Fibroblast of skin of right biceps (primary cell): ENCODE results near the gene AATK.

Experiments used
- DNase-seq: peaks from one replicate; pipeline ENCODE4 v3.0.0-alpha.2; 2013

AATK gene

GRCh38 chr17:81139428-81139827 is 26.6 kb downstream of the AATK start:
- no peak for DNase-seq

GRCh38 chr17:81138500-81138899 is 27.5 kb downstream of the AATK start:
- DNase-seq = no peak

- DNase-seq = no peak
Measured at GRCh38 chr17:81138083-81138482, 27.9 kb downstream of the AATK start.

GRCh38 chr17:81137248-81137647 is 28.8 kb downstream of the AATK start:
- no peak for DNase-seq

- DNase-seq = no peak
Measured at GRCh38 chr17:81136366-81136765, 29.7 kb downstream of the AATK start.

- DNase-seq = no peak
Measured at GRCh38 chr17:81135505-81136278, 30.3 kb downstream of the AATK start.

- no peak for DNase-seq
Measured at GRCh38 chr17:81134064-81134781, 31.8 kb downstream of the AATK start.

- no peak for DNase-seq
Measured at GRCh38 chr17:81132770-81133723, 33.0 kb downstream of the AATK start.

GRCh38 chr17:81132197-81132540 is 33.9 kb downstream of the AATK start:
- DNase-seq = no peak

GRCh38 chr17:81131486-81132196 is 34.4 kb downstream of the AATK start:
- no peak for DNase-seq

- no peak for DNase-seq
Measured at GRCh38 chr17:81130385-81131361, 35.3 kb downstream of the AATK start.

- no peak for DNase-seq
Measured at GRCh38 chr17:81129711-81130367, 36.2 kb downstream of the AATK start.

- no peak for DNase-seq
Measured at GRCh38 chr17:81129289-81129688, 36.7 kb downstream of the AATK start.

GRCh38 chr17:81128774-81129173 is 37.2 kb downstream of the AATK start:
- no peak for DNase-seq

- DNase-seq = no peak
Measured at GRCh38 chr17:81128338-81128737, 37.7 kb downstream of the AATK start.

- no peak for DNase-seq
Measured at GRCh38 chr17:81127526-81128177, 38.4 kb downstream of the AATK start.

- DNase-seq = no peak
Measured at GRCh38 chr17:81127133-81127455, 38.9 kb downstream of the AATK start.

GRCh38 chr17:81126281-81127132 is 39.5 kb downstream of the AATK start:
- no peak for DNase-seq

- DNase-seq = no peak
Measured at GRCh38 chr17:81125573-81126081, 40.4 kb downstream of the AATK start.
